GM18519 (cell line): ENCODE results near the gene CAPN10.
"Not testable (repeated sequence)": the region's sequence is repeated elsewhere in the genome, so short reads cannot be mapped to it uniquely, and the experiment has no call there.

Experiments used
- ATAC-seq: cut with Tn5 transposase; IDR thresholded peaks from one replicate; pipeline ENCODE4 v1.9.1; 2021; ENCODE audit warnings: mild to moderate bottlenecking, moderate library complexity; ENCODE audit not compliant: unreplicated experiment, low FRiP score

CAPN10 gene

GRCh38 chr2:240586198-240586918, at the start of gene CAPN10:
CAPN10 (plus strand) TSS chr2:240586734; CDS start chr2:240586912, 178 bp downstream.
- peak; percentile 52 for ATAC-seq

GRCh38 chr2:240538031-240538780, 48.3 kb upstream of the CAPN10 start:
- ATAC-seq = no peak

- not testable (repeated sequence) for ATAC-seq
These were observed 47.4 kb upstream of the CAPN10 start for GRCh38 chr2:240539101-240539500.

GRCh38 chr2:240539906-240540305, 46.6 kb upstream of the CAPN10 start:
- ATAC-seq = no peak

- ATAC-seq = no peak
These were observed 35.2 kb upstream of the CAPN10 start for GRCh38 chr2:240551288-240551687.

GRCh38 chr2:240551811-240552210, 34.7 kb upstream of the CAPN10 start:
- ATAC-seq = no peak

- ATAC-seq = no peak
These were observed 32.5 kb upstream of the CAPN10 start for GRCh38 chr2:240553956-240554480.

- no peak for ATAC-seq
These were observed 31.6 kb upstream of the CAPN10 start for GRCh38 chr2:240554767-240555493.

- no peak for ATAC-seq
These were observed 30.8 kb upstream of the CAPN10 start for GRCh38 chr2:240555541-240556250.

GRCh38 chr2:240556553-240557100, 29.9 kb upstream of the CAPN10 start:
- ATAC-seq = no peak

GRCh38 chr2:240557101-240557751, 29.3 kb upstream of the CAPN10 start:
- no peak for ATAC-seq

- ATAC-seq = no peak
These were observed 28.7 kb upstream of the CAPN10 start, which contains the start of gene ANKMY1 for GRCh38 chr2:240557808-240558207. ANKMY1 (minus strand) TSS chr2:240557988; CDS start chr2:240557335, 653 bp downstream.

- ATAC-seq = no peak
These were observed 28.2 kb upstream of the CAPN10 start for GRCh38 chr2:240558236-240558761.

GRCh38 chr2:240559286-240559685, 27.2 kb upstream of the CAPN10 start:
- ATAC-seq = no peak

- peak; percentile 37 for ATAC-seq
These were observed 26.5 kb upstream of the CAPN10 start, which contains the start of gene DUSP28 for GRCh38 chr2:240560084-240560479. DUSP28 (plus strand) TSS chr2:240560357; CDS start chr2:240560685, 328 bp downstream.

- ATAC-seq = peak; percentile 35
These were observed 25.8 kb upstream of the CAPN10 start for GRCh38 chr2:240560480-240561324.

GRCh38 chr2:240561325-240561971, 25.1 kb upstream of the CAPN10 start:
- no peak for ATAC-seq

GRCh38 chr2:240563231-240563630, 23.3 kb upstream of the CAPN10 start:
- not testable (repeated sequence) for ATAC-seq
